HTR-8/SVneo (cell line): ENCODE data around the gene PGAM2.
"Not testable (repeated sequence)": the region's sequence is repeated elsewhere in the genome, so short reads cannot be mapped to it uniquely, and the experiment has no call there.

Source experiments
- DNase-seq: peaks from one replicate; pipeline ENCODE4 v3.0.0; 2011; ENCODE audit warnings: low spot score, mixed read lengths; ENCODE audit not compliant: insufficient read length
- FAIRE-seq: peaks from 2 replicates; lab custom pipeline; 2011; peaks lifted over from hg19 to GRCh38; lab: Jason Lieb, UNC

PGAM2 gene

DNA sequence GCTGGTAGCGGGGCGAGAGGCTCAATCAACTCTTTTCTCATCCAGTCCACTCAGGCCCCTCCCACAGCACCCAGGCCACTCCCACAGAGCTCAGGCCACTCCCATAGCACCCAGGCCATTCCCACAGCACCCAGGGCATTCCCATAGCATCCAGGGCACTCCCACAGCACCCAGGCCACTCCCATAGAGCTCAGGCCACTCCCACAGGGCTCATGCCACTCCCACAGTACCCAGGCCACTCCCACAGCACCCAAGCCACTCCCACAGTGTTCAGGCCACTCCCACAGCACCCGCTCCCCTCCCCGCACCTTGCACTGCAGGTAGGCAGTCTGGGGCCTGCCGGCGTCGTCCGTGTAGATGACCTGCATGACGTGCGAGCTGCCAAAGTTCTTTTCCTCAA, 29.0 kb downstream of the PGAM2 start:
- FAIRE-seq, DNase-seq: not testable (repeated sequence)

- not testable (repeated sequence) for FAIRE-seq, DNase-seq
Measured at GRCh38 chr7:44033971-44034844, 31.2 kb downstream of the PGAM2 start.

DNA sequence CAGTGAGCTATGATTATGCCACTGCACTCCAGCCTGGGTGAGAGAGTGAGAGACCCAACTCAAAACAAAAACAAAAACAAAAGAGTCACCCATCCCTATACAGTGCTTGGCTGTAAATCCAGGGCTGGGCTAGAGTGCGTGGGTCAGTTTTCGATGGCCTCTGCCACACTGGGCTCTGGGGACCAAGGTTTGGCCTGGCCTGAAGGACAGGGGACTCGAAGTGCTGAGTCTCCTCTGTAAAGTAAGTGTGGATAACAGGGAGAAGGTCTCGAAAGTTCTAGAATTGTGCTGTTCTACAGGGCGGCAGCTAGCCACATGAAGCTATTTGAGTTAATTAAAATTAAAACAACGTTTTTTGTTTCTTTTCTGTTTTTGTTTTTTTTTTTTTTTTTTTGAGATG, 33.3 kb downstream of the PGAM2 start:
- not testable (repeated sequence) for DNase-seq, FAIRE-seq

GRCh38 chr7:44031319-44031718, 34.0 kb downstream of the PGAM2 start:
- not testable (repeated sequence) for FAIRE-seq

DNA sequence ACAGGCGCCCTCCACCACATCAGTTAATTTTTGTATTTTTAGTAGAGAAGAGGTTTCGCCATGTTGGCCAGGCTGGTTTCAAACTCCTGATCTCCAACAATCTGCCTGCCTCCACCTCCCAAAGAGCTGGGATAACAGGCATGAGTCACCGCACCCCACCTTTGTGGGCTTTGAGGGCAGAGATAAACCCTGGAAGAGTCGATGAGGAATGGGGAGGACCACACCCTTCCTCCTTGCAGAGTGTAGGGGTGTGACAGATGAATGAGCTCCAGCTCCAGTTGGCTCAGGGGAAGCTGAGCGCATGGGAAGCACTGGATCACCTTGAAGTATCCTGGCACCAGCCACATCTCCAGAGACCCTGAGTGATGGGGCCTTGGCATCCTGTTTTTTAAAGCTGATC, 35.3 kb downstream of the PGAM2 start:
- DNase-seq, FAIRE-seq: not testable (repeated sequence)

More at GRCh38 chr7:44031319-44031718, 34.0 kb downstream of the PGAM2 start:
- not testable (repeated sequence) for DNase-seq

DNA sequence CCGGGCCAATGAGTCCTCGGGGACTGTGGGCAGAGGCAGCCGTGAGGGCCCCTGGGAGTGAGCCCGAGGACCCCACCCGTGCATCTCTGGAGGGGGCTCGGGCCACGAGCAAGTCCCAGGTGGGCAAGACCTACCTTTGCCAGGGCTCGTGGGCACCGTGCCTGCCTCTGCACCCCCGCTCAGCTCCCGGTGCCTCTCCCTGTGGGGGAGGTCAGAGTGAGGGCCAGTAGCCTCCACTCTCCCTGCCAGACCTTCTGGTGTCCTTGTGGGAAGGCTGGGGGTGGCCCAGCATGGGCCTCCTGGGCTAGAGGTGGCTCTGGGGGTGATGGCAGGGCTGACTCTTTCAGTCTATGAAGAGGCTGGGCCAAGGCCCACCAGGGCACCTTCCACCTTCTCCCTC, 35.9 kb downstream of the PGAM2 start:
- DNase-seq, FAIRE-seq: not testable (repeated sequence)

- not testable (repeated sequence) for FAIRE-seq, DNase-seq
Measured at GRCh38 chr7:44022796-44023467, 42.4 kb downstream of the PGAM2 start.

- DNase-seq, FAIRE-seq: not testable (repeated sequence)
Measured at GRCh38 chr7:44022069-44022468, 43.3 kb downstream of the PGAM2 start.

DNA sequence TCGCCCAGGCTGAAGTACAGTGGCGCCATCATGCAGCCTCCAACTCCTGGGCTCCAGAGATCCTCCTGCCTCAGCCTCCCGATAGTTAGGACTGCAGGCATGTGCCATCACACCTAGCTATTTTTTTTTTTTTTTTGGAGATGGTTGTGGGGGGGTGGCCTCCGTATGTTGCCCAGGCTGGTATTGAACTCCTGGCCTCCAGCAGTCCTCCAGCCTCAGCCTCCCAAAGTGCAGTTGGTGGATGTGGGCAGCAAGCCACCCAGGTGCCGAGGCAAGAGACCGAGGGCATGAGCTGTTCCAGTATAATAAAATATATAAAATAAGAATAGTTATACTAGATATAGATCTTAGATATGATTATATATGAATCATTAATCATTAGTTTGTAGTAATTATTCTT, 45.5 kb downstream of the PGAM2 start:
- FAIRE-seq, DNase-seq: not testable (repeated sequence)

- FAIRE-seq: not testable (repeated sequence)
- DNase-seq: peak; percentile 95
Measured at GRCh38 chr7:44018857-44019807, 46.2 kb downstream of the PGAM2 start.

GRCh38 chr7:44015090-44015489, 50.3 kb downstream of the PGAM2 start:
- not testable (repeated sequence) for DNase-seq, FAIRE-seq
